ENCODE results near the gene EFCAB11.

EFCAB11 gene

DNA sequence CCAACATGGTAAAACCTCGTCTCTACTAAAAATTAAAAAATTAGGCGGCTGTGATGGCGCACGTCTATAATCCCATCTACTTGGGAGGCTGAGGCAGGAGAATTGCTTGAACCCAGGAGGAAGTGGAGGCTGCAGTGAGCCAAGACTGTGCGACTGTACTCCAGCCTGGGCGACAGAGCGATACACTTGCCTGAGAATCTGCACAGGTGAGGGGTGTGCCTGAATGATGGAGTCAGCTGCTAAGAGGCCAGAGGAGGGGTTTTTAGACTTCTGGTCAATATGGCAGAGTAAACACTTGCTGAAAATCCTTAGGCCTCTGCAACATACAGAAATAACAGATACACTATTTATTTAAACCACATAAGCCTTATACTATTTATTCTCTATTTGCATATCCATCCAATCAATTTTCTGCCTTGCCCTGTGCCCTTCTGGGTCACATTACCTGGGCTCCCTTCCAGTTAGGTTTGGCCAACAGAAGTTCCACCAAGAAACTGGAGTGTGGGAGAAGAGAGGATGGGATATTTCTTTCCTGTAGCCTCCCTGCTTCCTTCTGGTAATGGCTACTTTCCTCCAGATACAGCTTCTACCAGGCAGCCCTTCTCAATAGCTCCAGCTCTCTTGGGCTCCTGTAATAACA, 117.6 kb downstream of the EFCAB11 start:
- no peak for FAIRE-seq
- no peak for DNase-seq (ENCODE audit: extremely low spot score, insufficient read length, low read depth)

DNA sequence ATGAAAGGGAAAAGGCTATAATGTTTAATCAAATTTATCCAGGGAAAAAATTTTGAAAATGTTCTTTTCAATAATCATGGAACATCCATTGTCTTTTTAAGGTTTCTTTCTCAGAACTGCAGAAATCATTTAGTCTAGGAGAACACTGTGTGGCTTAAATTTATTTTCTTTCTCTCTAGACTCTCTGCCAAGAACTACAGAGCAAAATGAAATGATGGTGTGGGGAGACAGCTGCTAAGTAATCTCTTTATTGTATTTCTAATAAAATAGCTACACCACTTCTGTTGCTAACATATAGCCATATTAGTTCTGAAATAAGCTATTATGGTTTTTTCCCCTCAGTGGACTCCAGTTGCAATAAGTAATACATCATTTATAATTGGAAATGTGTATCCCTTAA, 120.9 kb downstream of the EFCAB11 start:
- FAIRE-seq, result no peak
- DNase-seq (ENCODE audit: extremely low spot score, insufficient read length, low read depth), result no peak

DNA sequence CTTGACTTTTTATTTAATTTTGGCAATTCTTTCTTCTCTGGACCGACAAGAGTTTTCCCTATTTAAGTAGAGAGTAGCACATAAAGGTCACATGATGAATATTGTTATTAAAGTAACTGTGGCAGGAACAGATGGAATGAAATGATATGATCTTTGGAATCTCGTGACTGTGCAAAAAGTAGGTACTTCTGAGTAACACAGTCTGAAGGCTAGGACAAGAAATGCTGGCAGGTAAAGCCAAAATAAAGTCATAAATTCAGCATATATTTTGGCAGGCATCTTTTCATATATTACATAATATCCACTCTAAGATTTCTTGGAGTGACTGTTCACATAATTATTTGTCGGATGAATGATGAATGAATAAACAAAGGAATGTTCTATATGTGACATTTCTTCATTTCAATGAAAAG, 121.4 kb downstream of the EFCAB11 start:
- FAIRE-seq, result no peak
- DNase-seq (ENCODE audit: extremely low spot score, insufficient read length, low read depth), result no peak

DNA sequence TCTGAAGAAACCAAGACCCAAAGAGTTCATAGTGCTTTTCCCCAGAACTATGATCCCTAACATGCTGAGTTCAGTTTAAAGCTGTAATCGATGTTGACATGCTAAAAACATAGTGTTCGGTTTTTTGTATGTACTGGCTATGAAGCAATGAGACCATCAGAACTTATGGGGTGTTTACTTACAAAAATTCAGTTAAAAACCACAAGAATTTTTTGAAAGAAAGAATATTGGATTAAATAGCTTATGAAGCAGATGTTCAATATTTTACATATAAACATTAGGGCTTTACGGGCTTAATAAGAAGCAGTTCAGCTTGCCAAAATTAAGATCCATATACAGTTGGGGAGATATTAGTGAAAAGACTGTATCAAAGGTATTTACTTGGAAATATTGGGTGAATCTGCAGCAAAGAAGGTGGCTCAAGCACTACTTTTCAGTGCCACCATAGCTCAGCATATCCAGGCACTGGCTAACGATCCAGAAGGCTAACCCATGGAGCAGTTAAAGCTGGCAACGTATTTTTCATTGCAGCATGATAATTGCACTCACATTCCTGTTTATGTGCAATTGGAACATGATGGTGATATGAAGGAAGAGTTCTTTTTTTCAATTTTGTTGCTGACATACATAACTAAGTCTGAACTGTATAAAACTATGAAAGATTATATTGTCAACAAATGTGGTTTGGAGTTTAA, 125.9 kb downstream of the EFCAB11 start:
- DNase-seq (ENCODE audit: extremely low spot score, insufficient read length, low read depth), result no peak

DNA sequence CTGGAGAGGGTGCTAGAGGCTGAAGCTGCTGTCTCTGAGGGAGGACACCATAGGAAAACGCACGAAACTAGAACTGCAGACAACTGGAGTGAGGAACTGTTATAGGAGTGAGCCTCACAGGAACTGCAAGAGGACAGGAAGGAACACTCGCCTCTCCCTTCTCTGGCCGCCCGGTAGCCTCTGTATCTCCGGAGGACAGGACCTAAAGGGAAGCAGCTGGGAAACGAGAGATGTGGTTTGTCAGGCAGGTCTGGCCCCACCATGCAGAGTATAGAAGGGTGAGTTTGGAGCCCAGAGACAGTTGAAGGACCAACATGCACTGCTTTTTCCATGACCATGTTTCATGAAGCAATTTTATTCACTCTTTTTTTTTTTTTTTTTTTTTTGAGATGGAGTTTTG, 127.3 kb downstream of the EFCAB11 start:
- DNase-seq (ENCODE audit: extremely low spot score, insufficient read length, low read depth) (no peak), FAIRE-seq (no peak)

More for the DNA sequence above, 125.9 kb downstream of the EFCAB11 start:
- FAIRE-seq, result no peak

DNA sequence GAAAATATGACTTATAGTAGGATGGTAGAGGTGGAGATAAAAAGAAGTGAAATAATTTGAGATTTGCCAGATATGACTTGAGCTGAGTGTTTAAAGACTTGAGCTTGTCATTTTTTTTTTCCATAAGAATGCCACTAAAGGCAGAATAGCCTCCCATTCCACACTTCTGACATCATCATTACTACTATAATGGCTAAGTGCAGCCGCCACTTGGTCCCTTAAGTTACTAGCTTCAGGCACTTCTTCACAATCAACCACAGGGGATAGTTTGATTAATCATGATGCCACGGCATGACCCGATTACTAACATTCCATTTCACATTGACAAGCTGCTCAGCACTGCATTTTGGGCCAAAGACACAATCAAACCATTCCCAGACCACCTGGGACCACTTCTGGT, 127.9 kb downstream of the EFCAB11 start:
- FAIRE-seq, result no peak
- no peak for DNase-seq (ENCODE audit: extremely low spot score, insufficient read length, low read depth)

DNA sequence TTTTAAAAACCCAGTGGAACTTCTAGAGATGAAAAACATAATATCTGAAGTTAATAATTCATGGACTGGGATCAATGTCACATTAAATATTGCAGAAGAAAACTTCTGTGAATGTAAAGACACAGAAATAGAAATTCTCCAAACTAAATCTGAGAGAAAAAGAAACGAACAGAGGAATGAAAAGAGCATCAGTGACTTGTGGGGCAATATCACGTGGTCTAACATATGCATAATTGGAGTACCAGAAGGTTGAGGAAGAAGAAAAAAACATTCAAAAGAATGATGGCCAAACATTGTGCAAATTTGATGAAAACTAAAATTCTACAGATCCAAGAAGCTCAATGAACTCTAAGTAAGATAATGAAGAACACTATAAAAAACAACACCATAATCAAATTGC, 130.8 kb downstream of the EFCAB11 start:
- DNase-seq (ENCODE audit: extremely low spot score, insufficient read length, low read depth) (no peak), FAIRE-seq (peak; percentile 26)

DNA sequence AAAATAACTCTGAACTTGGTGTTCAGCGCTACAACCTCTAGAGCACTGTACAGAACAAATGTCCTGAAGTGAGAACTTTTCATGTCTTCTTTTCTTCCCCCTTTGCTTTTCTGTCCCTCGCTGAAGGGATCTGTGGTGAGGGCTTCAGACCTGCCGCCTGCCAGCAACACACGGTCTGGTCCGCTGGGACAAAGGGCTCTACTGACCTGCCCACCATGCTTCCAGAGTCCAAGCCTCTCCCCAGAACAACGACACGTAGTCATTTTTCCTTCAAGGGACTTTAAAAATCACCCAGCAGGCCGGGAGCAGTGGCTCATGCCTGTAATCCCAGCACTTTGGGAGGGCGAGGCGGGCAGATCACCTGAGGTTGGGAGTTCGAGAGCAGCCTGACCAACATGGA, 140.4 kb downstream of the EFCAB11 start:
- FAIRE-seq (no peak), DNase-seq (ENCODE audit: extremely low spot score, insufficient read length, low read depth) (no peak)

DNA sequence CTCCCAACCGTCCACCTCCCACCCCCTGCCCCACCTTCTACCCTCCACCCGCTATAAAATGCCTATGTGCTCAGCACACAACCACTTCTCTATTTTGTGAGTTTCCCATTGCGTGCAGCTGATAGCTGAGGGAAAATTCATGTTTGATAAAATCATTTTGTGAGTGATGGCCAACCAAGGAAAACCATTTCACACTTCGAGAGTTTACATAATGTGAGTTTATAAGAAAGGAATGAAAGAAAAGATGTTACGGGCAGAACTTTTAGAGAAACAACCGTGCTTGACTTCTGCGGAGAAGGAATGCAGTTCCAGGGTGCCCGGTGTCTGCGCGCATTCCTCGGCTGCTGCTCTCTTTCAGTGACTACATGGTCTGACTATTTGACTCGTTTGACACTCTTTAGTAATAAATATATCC, 140.9 kb downstream of the EFCAB11 start:
- FAIRE-seq (no peak), DNase-seq (ENCODE audit: extremely low spot score, insufficient read length, low read depth) (no peak)

DNA sequence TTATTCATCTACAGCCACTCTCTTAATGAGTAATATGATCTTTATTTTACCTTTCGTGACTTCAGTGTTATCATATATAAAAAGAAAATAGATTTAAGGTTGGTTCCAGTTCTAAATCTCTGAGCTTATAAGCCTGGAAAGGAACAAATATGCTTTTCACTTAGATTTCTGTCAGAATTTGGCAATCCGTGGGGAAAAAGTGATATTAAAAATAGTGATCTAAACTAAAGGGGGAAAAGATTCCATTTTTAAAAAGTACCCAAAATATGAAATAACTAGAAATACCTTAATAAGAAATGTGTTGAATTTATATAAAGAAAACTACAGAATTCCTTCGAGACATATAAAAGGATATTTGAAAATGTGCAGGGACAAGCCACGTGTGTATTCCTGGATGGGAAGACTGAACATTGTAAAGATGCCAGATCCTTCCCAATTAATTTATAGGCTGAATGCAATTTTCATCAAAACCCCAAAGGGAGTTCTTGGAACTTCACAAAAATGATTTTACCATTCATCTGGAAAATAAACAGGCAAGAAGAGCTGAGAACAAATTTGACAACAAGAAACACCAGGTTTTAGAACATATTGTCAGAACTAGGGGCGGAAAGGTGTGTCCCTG, 142.5 kb downstream of the EFCAB11 start:
- DNase-seq (ENCODE audit: extremely low spot score, insufficient read length, low read depth) (no peak), FAIRE-seq (no peak)

DNA sequence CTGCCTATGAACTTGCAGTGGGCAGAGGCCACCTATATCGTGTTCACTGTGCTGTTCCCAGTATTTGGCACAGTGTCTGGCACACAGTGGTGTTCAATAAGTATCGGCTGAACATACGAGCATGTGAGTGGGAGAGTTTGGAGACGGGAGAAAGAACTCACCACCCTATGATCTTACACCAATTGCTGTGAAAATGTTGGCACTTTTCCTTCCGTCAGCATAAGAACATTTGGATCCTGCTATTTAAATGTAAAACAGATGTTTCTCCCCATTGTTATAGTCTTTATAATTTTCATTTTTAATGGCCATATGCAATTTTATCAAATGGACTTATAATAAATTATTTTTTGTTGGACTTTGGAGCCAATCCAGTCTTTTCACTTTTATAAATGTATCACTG, 144.4 kb downstream of the EFCAB11 start:
- DNase-seq (ENCODE audit: extremely low spot score, insufficient read length, low read depth) (no peak), FAIRE-seq (no peak)

DNA sequence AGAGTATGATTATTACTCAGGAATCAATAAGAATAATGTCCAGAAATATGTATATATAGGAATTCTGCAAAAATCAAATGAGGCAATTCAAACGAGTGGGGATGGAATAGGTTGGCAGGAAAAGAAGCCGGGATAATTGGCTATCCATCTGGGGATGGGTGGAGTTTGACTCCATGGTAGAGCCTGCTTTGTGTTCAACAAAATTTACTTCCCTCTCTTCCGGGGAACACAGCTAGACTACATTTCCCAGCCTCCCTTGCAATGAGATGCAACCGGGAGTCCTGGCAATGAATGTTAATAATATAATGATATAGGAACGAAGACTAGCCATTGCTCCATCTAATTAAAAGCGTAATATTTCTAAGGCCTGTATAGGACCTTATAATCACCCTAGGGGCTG, 146.6 kb downstream of the EFCAB11 start:
- DNase-seq (ENCODE audit: extremely low spot score, insufficient read length, low read depth), result no peak
- no peak for FAIRE-seq

DNA sequence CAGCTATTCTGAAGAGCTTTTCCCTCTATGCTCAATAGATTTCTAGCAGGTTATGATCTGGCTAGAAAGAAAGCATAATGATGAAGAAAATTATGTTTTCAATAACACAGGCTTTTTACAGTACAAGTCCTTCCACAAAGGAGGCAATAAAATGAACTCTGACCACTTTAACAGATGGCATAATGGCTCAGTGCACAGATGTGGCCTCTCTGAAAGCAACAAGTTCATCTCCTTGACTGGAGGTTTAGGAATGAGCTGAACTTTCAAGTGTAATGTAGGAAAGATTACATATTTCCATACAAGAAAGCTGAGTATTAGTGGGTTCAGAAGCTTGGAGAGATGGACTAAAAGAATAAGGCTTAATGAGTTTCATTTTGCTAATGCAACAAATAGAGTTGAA, 147.4 kb downstream of the EFCAB11 start:
- no peak for FAIRE-seq

DNA sequence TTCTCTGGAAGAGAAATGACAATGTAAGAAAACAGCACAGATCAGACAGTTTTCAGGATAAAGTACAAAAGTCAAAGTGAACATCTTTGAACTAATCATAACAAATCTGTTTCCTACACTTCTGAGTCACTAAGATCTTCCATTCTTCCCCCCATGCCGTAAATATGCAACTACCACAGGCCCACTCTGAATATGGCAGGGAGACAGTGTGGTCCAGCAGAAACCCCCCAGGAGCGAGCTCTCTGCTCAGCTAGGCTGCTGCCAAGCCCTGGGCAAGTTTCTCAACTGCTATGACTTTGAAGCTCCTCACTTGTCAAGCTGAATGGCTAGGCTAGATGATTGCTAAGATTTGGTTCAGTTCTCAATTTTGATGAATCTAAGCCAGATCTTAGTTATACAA, 148.1 kb downstream of the EFCAB11 start:
- FAIRE-seq, result no peak
- DNase-seq (ENCODE audit: extremely low spot score, insufficient read length, low read depth), result no peak

More for the DNA sequence above, 147.4 kb downstream of the EFCAB11 start:
- no peak for DNase-seq (ENCODE audit: extremely low spot score, insufficient read length, low read depth)

DNA sequence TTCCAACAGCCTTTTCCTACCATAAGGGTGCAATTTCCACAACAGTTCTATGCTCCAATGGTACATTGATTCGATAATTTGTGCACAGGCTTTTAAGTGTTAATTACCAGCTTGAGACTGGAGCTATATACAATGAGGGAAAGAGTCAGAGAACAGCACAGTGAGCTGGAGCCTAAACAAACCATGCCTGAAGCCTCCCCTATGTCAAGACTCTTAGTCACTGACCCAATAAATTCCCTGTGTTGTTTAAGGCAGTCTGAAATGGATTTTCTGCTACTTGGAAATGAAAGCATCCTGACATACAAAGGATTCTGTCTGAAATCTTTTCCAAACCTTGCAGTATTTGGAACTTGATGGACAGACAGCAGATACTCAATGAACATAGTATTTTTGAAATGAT, 149.0 kb downstream of the EFCAB11 start:
- no peak for DNase-seq (ENCODE audit: extremely low spot score, insufficient read length, low read depth)
- FAIRE-seq, result no peak

DNA sequence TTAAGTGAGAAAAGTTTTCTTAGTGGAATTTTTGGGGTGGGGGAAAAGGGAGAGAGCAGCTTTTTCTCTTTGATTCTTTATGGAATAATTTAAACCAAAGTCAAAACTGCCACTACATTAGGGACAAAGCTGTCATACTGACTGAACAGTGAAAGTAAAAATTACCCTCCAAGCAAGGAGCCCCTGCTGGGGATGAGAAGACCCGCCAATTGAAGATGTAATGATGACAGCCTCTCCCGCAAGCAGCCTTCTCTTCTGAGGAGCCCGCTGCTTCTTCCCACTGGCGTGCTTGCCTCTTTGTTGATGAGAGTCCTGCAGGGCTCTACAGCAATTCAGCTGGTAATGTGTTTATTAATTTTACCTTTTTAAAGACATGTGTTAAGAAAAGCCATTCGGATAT, 151.0 kb downstream of the EFCAB11 start:
- DNase-seq (ENCODE audit: extremely low spot score, insufficient read length, low read depth) (no peak), FAIRE-seq (no peak)

DNA sequence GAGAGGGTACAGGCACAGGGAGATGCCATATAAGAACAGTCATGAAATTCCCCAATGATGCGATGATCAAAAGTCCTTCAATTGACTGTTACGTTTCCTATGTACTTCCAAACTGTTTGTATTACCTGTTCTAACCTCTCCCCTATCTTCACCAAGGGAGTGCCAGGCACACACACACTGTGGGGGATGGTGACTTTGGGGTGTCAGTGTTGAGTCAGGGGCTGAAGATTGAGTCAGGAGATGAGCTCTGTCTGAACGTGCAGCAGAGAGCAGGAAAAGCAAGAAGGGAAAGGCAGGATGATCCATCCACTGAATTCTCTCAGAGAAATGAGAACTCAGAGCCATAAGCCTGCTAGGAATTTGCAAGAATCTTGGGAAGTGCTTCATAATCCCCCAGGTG, 153.4 kb downstream of the EFCAB11 start:
- DNase-seq (ENCODE audit: extremely low spot score, insufficient read length, low read depth), result no peak
- no peak for FAIRE-seq

DNA sequence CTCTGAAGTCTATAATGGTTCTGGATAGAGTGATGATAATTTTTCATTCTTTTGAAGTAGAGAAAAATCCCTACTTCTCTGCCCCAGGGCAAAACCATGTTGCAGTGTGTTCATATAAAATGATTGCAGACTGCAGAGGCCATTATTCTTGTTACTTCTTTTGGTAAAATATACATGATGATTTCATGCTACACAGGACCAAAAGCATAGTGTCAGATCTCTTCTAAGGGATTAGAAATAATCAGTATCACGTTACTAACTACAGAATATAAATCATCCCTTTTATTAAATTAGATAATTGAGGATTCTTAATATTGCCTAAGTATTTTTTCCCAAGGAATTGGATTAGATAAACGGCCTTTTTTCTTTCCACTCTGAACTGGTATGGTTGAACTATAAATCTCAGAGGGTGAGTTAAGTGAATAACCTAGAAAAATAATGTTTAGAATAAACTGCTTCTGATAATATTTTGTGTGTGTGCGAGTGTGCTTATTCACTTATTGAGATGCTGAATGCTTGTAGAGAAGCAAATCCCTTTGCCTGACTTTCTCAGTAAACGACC, 156.2 kb downstream of the EFCAB11 start:
- FAIRE-seq, result no peak
- no peak for DNase-seq (ENCODE audit: extremely low spot score, insufficient read length, low read depth)

DNA sequence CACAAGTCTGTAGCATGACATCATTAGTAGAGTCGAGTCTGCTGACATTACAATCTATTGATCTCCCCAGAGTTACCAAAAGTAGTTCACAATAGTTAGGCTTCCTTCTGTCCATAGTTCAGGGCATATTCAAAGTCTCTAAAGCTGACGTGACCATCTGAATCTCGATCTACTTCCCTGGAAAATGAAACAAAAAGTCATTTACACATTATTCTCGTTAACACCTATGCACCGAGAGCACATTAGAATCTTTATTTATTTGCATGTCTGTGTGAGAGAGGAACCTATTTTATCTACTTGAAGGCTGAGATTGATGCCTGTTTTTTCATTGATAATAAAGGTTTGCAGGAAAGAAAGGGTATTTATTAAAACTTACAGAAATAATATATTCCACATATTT, 157.4 kb downstream of the EFCAB11 start:
- DNase-seq (ENCODE audit: extremely low spot score, insufficient read length, low read depth) (no peak), FAIRE-seq (no peak)

DNA sequence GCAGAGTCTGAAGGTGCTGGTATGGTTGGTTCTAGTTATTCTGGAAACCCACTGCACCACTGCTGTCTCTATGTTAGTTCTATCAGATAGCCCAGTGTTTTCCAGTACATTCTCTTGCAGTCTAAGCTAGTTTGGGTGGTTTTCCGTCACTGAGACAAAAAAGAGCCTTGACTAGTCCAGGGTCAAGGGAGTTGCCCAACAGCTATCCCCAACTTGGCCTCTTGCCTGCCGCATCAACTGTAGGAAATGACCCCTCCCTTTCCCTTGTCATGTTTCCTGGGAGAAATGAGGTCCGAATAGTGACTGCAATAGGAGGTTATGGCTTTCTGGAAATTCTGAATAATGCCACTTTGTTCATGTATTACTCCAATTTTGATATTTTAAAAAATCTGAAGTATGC, 160.4 kb downstream of the EFCAB11 start:
- FAIRE-seq, result no peak
- no peak for DNase-seq (ENCODE audit: extremely low spot score, insufficient read length, low read depth)

DNA sequence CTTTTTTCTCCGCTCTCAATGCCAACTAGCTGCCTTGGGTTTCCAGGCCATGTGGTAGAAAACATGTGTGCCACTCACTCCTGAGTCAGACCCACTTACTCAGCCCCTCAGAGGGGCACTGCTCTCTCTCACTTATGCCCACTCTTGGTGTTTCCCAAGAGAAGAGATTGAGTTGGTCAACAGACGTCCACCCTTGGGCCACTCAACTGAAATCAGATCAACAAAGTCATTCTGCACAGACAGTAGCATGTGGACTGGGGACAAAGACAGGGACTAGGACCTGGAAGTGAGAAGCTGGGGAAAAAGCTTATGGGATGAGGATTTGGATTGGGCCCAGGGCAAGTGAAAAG, 161.2 kb downstream of the EFCAB11 start:
- FAIRE-seq (no peak), DNase-seq (ENCODE audit: extremely low spot score, insufficient read length, low read depth) (no peak)

All from GM18507 (cell line).